Transverse colon (tissue), 4 donors: ENCODE measurements around the gene RAB5IF.
A peak's percentile ranks its signal among the peaks of the same experiment; 100 is the strongest.

Experiments
- CTCF ChIP-seq, 5 experiments: fragments of 200-600 bp in 3 of 5; fragments of 450-650 bp in 2 of 5; sonication (generic) in 3 of 5; IDR thresholded peaks; 1 replicate in 2 of 5; 2 replicates in 3 of 5; pipeline ENCODE4 v1.5.1; 2016 to 2017; ENCODE audit warnings: antibody characterized with exemption in 5 of 5, inconsistent platforms in 3 of 5, mild to moderate bottlenecking in 2 of 5, moderate library complexity in 1 of 5
- EP300 ChIP-seq: sonication (generic); formaldehyde crosslinking; IDR thresholded peaks from one replicate; pipeline ENCODE4 v1.6.1; 2017; ENCODE audit warnings: antibody characterized with exemption, low read depth
- POLR2A ChIP-seq: fragments of 450-650 bp; IDR thresholded peaks from one replicate; pipeline ENCODE4 v1.6.1; 2016; ENCODE audit warnings: antibody characterized with exemption, mild to moderate bottlenecking, moderate library complexity
- POLR2AphosphoS5 ChIP-seq, 3 donors: sonication (generic); formaldehyde crosslinking; IDR thresholded peaks; one replicate each; pipeline ENCODE4 v1.6.1; 2016; ENCODE audit warnings: antibody characterized with exemption in 3 of 3

DNA sequence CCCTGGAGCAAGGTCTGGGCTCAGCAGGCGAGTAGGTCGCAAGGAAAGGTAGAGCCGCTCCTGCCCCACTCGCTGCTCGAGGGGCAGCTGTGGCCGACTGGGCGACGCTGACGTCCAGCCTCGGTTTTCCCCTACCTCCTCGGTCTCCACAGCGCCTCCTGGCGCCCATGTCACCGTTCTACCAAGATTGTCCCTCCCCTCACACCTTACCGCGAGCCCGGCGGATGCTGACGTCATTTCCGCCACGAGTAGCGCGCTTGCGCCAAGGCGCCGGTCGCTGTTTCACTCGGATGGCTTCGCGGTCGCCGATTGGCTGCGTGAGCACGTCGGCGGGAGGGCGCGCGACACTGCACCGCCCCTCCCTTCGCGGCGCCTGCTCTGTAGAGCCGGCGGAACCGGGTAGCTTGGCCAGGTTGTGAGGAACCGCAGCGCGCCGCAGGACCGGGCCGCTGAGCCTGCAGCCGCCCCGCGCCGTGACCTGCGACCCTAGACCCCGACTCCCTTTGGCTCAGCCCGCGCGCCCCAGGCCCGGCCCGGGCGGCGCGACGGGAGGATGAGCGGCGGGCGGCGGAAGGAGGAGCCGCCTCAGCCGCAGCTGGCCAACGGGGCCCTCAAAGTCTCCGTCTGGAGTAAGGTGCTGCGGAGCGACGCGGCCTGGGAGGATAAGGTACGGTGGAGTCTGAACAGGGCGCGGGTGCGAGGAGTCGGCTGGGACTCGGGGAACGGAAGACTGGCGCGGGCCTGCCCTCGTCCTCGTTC lies at the start of gene RAB5IF:
- TF ChIP-seq CTCF (IDR thresholded peaks at IDR 0.05): peak; percentile 83 to 99 (median 89)
- peak; percentile 88 for TF ChIP-seq POLR2A
- peak; percentile 89 to 95 (median 93) for TF ChIP-seq POLR2AphosphoS5 (IDR thresholded peaks at IDR 0.05)
- no peak for TF ChIP-seq EP300
